Activated CD4-positive, alpha-beta T cell treated with anti-CD3 and anti-CD28 coated beads for 1 hour (primary cell): ENCODE data around the gene PLEKHM2.

Experiments
- DNase-seq: peaks from one replicate; pipeline ENCODE4 v3.0.0-alpha.2; 2020

PLEKHM2 gene

DNA sequence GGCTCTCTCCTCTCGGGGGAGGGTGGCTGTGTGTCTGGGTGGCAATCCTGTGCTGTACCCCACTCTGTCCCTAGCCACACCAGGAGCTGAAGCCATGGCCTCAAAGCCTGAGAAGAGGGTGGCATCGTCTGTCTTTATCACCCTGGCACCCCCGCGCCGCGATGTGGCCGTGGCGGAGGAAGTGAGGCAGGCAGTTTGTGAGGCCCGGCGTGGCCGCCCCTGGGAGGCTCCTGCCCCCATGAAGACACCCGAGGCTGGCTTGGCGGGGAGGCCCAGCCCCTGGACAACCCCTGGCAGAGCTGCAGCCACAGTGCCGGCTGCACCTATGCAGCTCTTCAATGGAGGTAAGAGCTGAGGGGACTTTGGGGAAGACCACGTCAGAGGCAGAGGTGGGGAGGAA is 80.8 kb downstream of the PLEKHM2 start:
- no peak for DNase-seq

DNA sequence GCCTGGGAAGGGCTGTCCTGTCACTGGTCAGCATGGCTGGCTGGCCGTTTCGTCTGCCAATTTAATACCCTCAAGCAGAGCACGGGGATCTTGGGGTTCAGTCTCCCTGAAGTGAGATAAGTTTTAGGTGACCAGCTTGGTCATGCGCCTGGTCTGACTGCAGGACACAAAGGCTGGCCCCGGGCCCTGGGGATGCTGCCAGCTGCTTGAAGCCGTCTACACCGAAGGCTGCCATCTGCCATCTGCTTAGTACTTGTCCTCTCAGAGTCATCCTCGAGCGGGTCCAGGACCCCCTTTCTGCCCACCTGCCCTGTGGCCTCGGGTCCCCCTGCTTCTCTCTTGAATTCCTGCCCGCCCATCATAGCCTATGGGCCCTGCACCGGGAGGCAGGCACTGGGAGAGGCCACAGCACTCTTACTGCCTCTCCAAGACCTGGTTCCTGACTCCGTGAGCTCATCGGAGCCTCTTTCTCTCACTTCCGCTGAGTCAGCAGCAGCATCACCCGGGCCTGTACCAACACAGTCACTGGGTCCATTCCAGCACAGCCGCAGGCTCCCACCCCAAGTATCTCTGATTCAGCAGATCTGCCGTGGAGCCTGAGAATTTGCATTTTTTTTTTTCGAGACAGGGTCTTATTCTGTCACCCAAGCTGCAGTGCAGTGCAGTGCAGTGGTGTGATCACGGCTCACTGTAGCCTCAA is 81.5 kb downstream of the PLEKHM2 start:
- no peak for DNase-seq

DNA sequence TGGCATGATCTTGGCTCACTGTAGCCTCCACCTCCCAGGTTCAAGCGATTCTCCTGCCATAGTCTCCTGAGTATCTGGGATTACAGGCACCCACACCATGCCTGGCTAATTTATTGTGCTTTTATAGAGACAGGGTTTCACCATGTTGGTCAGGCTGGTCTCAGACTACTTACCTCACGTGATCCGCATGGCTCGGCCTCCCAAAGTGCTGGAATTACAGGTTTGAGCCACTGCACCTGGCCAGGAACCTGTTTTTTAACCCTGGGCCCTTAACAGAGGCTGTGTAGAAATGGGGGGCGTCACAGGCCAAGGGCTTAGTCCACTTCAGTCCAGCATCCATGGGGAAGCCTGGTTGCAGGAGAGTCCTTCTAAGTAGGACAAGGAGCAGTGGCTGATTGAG is 83.8 kb downstream of the PLEKHM2 start:
- no peak for DNase-seq

DNA sequence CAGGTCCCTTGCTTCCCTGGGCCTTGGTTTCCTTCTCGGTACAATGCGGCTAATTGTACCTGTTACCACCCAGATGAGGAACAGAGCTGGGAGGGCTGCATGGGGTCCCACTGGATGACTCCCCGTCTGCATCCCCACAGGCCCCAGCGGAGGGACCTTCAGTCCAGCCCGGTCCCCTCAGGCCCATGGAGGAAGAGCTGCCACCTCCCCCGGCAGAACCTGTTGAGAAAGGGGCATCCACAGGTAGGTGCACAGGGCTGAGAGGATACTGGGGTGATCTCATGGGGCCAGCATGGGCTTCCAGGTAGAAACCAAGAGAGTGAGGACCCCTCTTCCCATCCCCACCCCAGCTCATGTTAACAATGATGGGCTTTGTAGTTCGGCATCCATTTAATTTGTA is 84.3 kb downstream of the PLEKHM2 start:
- DNase-seq, result no peak

DNA sequence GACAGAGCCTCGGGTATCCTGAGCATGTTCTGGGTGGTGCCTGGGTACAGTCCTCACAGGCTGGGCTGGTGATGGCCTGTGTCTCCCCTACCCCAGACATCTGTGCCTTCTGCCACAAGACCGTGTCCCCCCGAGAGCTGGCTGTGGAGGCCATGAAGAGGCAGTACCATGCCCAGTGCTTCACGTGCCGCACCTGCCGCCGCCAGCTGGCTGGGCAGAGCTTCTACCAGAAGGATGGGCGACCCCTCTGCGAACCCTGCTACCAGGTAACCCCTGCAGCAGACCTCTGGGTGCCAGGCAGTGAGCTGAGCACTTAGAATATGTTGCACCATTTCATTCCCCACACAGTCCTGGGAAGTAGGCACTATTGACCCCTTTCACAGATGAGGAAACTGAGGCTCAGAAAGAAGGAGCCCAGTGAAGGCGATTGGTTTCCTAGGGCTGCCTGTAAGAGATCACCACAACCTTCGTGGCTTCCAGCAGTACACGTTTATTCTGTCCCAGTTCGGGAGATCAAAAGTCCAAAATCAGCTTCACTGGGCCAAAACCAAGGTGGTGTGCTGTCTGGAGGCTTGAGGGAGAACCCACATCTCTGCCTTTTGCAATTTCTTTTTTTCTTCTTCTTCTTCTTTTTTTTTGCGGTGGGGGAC is 86.3 kb downstream of the PLEKHM2 start:
- no peak for DNase-seq

DNA sequence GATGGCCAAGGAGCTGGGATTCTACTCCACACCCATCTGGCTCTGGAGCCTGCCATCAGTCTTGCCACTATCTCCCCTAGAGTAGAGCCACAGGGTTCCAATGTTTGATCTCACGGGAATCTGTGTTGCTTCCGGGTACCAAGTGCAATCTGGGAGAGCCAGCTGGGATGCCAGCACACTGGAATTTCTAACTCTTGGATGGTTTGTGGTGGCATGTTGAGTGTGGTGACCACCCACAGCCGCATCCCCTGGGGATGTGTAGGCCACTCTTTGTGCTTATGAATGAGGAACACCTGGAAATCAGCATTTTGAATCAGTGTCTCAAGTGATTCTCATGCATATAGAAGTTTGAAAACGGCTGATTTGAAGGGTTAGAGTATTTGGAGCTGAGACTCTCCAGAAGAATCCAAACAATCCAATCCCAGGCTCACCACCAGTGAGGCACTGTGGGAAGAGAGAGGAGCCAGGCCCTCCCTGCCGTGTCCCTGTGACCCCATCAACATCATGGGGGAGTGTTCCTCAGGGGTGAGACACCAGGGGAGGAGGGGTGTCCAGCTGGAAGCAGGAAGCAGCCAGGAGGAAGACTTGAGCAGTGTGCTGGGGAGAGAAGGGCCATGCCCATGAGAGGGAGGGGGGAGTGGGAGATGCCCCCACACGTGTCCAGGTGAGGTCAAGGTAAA is 87.9 kb downstream of the PLEKHM2 start:
- DNase-seq, result no peak

DNA sequence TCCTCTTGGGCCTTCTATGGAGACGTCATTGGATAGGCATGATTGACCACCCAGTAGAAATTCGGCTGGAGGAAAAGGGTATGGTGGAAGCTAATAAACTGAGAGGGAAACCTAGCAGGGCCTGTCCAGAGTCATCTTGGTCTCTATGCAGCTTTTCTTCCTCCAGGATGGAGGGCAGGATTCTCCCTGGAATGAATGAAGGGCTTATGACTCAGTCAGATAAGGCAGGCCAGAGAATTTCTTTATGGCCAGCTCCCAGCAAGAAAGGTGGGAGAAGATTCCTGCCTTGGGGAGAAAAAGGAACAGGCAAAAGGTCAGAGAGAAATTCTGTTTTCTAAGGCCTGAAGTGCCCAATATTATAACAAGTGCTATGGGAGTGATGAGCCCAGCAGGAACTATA is 91.6 kb downstream of the PLEKHM2 start:
- no peak for DNase-seq

DNA sequence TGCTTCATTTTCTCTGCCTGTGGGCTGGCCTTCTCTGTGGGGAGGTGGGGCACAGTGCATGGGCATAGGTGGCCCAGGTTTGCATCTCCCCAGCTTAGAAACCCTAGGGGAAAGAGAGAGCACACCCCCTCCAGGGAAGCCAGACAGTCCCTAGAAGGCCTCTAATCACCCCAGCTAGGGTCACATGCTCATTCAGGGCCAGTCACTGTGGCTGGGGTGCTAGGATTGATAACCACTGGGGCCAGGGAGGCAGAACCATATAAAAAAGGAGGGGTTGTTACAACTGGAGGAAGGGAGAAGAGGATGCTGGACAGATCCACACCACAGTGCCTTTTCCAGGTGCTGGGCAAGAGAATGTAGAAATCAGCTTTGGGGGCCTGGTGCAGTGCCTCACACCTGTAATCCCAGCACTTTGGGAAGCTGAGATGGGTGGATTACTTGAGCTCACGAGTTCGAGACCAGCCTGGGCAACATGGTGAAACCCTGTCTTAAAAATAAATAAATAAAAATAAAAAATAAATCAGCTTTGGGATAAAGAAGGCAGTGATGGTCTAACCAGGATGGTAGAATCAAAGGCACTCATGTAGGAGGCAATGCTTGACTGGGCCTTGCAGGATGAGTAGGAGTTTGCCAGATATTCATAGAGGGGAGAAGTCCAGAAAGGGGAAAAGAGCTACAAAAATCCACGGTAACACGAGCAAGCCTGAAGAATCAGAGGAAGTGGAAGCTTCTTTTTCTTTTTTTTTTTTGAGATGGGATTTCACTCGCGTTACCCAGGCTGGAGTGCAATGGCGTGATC is 94.0 kb downstream of the PLEKHM2 start:
- no peak for DNase-seq
